T-helper 2 cell treated with Interferon-gamma antibody and Interleukin-4, amounts not matched to agents 5 μg/mL and 100 μg/mL, for 36 hours (primary cell): Measurements from ENCODE around the gene NUTM2A.
"Not testable (repeated sequence)": the region's sequence is repeated elsewhere in the genome, so short reads cannot be mapped to it uniquely, and the experiment has no call there.

Source experiments
- DNase-seq: peaks from one replicate; pipeline ENCODE4 v3.0.0; 2021; ENCODE audit warnings: low spot score
- H3K27ac Mint-ChIP-seq: one replicate; pipeline ENCODE4 v1.8.0; 2021; ENCODE audit warnings: mild to moderate bottlenecking, mixed read lengths
- H3K27me3 Mint-ChIP-seq: one replicate; pipeline ENCODE4 v1.8.0; 2021; ENCODE audit warnings: low read depth, mixed read lengths
- H3K36me3 Mint-ChIP-seq: one replicate; pipeline ENCODE4 v1.8.0; 2021; ENCODE audit warnings: low read depth, mixed read lengths
- H3K4me1 Mint-ChIP-seq: one replicate; pipeline ENCODE4 v1.8.0; 2021; ENCODE audit warnings: low read depth, mixed read lengths
- H3K4me3 Mint-ChIP-seq: one replicate; pipeline ENCODE4 v1.8.0; 2022; ENCODE audit warnings: mild to moderate bottlenecking, moderate library complexity, mixed read lengths
- H3K9me3 Mint-ChIP-seq: one replicate; pipeline ENCODE4 v1.8.0; 2021; ENCODE audit warnings: mixed read lengths

NUTM2A gene

GRCh38 chr10:87225148-87225547 is at the start of gene NUTM2A:
NUTM2A (plus strand) TSS chr10:87225448; CDS start chr10:87225831, 383 bp downstream.
- not testable (repeated sequence) for H3K27me3 Mint-ChIP-seq, H3K4me1 Mint-ChIP-seq, H3K27ac Mint-ChIP-seq, H3K9me3 Mint-ChIP-seq, DNase-seq, H3K4me3 Mint-ChIP-seq, H3K36me3 Mint-ChIP-seq

- H3K4me1 Mint-ChIP-seq, H3K9me3 Mint-ChIP-seq, H3K27me3 Mint-ChIP-seq, H3K4me3 Mint-ChIP-seq, H3K27ac Mint-ChIP-seq, DNase-seq, H3K36me3 Mint-ChIP-seq: not testable (repeated sequence)
Measured at GRCh38 chr10:87177587-87177986, 47.7 kb upstream of the NUTM2A start.

GRCh38 chr10:87184421-87184820 is 40.8 kb upstream of the NUTM2A start:
- not testable (repeated sequence) for H3K27ac Mint-ChIP-seq, DNase-seq, H3K4me1 Mint-ChIP-seq, H3K27me3 Mint-ChIP-seq, H3K4me3 Mint-ChIP-seq
- peaks cover 51% of the 10 kb centered on the region for H3K36me3 Mint-ChIP-seq
- peaks cover 21% of the 10 kb centered on the region for H3K9me3 Mint-ChIP-seq

GRCh38 chr10:87186016-87186415 is 39.2 kb upstream of the NUTM2A start:
- not testable (repeated sequence) for H3K27me3 Mint-ChIP-seq, H3K4me3 Mint-ChIP-seq, DNase-seq, H3K27ac Mint-ChIP-seq, H3K4me1 Mint-ChIP-seq
- Mint-ChIP-seq H3K9me3 (peaks cover 21% of the 10 kb centered on the region), H3K36me3 (peaks cover 47% of the 10 kb centered on the region)

- not testable (repeated sequence) for H3K27me3 Mint-ChIP-seq, DNase-seq, H3K4me1 Mint-ChIP-seq, H3K27ac Mint-ChIP-seq, H3K4me3 Mint-ChIP-seq
- H3K9me3 Mint-ChIP-seq: peaks cover 21% of the 10 kb centered on the region
- H3K36me3 Mint-ChIP-seq: peaks cover 50% of the 10 kb centered on the region
Measured at GRCh38 chr10:87187573-87187972, 37.7 kb upstream of the NUTM2A start.

GRCh38 chr10:87191841-87192240 is 33.4 kb upstream of the NUTM2A start:
- H3K36me3 Mint-ChIP-seq: peaks cover 28% of the 10 kb centered on the region
- not testable (repeated sequence) for H3K27ac Mint-ChIP-seq, DNase-seq, H3K9me3 Mint-ChIP-seq, H3K27me3 Mint-ChIP-seq, H3K4me1 Mint-ChIP-seq, H3K4me3 Mint-ChIP-seq

- DNase-seq: not testable (repeated sequence)
Measured at GRCh38 chr10:87200924-87201323, 24.3 kb upstream of the NUTM2A start.

GRCh38 chr10:87204801-87205200 is 20.4 kb upstream of the NUTM2A start:
- DNase-seq, H3K36me3 Mint-ChIP-seq, H3K4me3 Mint-ChIP-seq, H3K4me1 Mint-ChIP-seq, H3K27ac Mint-ChIP-seq, H3K27me3 Mint-ChIP-seq, H3K9me3 Mint-ChIP-seq: not testable (repeated sequence)

More at GRCh38 chr10:87200924-87201323, 24.3 kb upstream of the NUTM2A start:
- not testable (repeated sequence) for H3K4me1 Mint-ChIP-seq, H3K9me3 Mint-ChIP-seq, H3K4me3 Mint-ChIP-seq, H3K27ac Mint-ChIP-seq, H3K27me3 Mint-ChIP-seq, H3K36me3 Mint-ChIP-seq

GRCh38 chr10:87206922-87207321 is 18.3 kb upstream of the NUTM2A start:
- H3K4me3 Mint-ChIP-seq, H3K9me3 Mint-ChIP-seq, H3K36me3 Mint-ChIP-seq, H3K27me3 Mint-ChIP-seq, H3K27ac Mint-ChIP-seq, H3K4me1 Mint-ChIP-seq, DNase-seq: not testable (repeated sequence)

GRCh38 chr10:87210309-87210708 is 14.9 kb upstream of the NUTM2A start:
- not testable (repeated sequence) for H3K4me1 Mint-ChIP-seq, H3K27me3 Mint-ChIP-seq, H3K36me3 Mint-ChIP-seq, H3K9me3 Mint-ChIP-seq, DNase-seq, H3K4me3 Mint-ChIP-seq, H3K27ac Mint-ChIP-seq

- H3K4me1 Mint-ChIP-seq, H3K27me3 Mint-ChIP-seq, DNase-seq, H3K9me3 Mint-ChIP-seq, H3K4me3 Mint-ChIP-seq, H3K27ac Mint-ChIP-seq, H3K36me3 Mint-ChIP-seq: not testable (repeated sequence)
Measured at GRCh38 chr10:87211848-87212247, 13.4 kb upstream of the NUTM2A start.

- H3K9me3 Mint-ChIP-seq, DNase-seq, H3K27me3 Mint-ChIP-seq, H3K4me3 Mint-ChIP-seq, H3K36me3 Mint-ChIP-seq, H3K27ac Mint-ChIP-seq, H3K4me1 Mint-ChIP-seq: not testable (repeated sequence)
Measured at GRCh38 chr10:87213150-87213765, 12.0 kb upstream of the NUTM2A start.

- not testable (repeated sequence) for H3K4me3 Mint-ChIP-seq, DNase-seq, H3K27ac Mint-ChIP-seq, H3K9me3 Mint-ChIP-seq, H3K36me3 Mint-ChIP-seq, H3K27me3 Mint-ChIP-seq, H3K4me1 Mint-ChIP-seq
Measured at GRCh38 chr10:87213806-87214205, 11.4 kb upstream of the NUTM2A start.

- H3K36me3 Mint-ChIP-seq, H3K4me3 Mint-ChIP-seq, H3K27me3 Mint-ChIP-seq, H3K9me3 Mint-ChIP-seq, H3K27ac Mint-ChIP-seq, DNase-seq, H3K4me1 Mint-ChIP-seq: not testable (repeated sequence)
Measured at GRCh38 chr10:87216120-87216519, 9.1 kb upstream of the NUTM2A start.

- H3K4me3 Mint-ChIP-seq, H3K27ac Mint-ChIP-seq, DNase-seq, H3K4me1 Mint-ChIP-seq, H3K9me3 Mint-ChIP-seq, H3K27me3 Mint-ChIP-seq, H3K36me3 Mint-ChIP-seq: not testable (repeated sequence)
Measured at GRCh38 chr10:87219370-87219769, 5.9 kb upstream of the NUTM2A start.
